ENCODE measurements around the gene PEDS1.

Gene PEDS1

DNA sequence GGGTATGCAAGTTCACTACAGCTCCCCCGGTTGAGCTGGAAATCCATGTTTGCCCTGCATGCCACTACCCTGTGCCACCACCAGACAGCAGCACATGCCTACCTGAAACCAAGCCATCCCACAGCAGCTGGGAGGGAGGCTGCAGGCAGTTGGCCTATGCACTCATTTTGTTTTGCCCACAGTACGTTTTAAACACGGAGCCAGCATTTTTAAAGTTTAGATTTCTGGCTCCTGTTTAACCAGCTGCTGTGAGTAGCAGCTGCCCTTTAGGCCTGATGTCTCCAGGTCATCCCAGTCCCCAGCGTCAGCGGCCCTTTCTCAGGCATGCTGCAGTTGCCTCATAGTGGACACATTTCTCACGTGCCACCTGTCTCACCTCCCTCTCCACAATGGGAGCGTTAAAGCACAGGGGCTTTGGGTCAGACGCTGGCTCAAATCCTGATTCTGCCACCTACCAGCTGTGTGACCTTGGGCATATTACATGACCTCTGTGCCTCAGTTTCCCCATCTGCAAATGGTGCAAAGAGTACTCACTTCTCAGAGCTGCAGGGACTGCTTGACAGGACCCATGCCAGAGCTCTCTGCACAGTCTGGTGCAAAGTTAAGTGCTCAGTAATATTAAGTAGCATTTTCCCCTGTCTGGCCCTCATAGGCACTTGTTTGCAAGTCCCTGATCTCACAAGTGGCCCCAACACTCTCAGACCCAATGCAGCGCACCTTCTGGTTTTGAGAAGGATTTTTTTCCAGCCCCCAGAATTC, 32.4 kb downstream of the PEDS1 start:
- Histone ChIP-seq H3K9ac (ENCODE audit: low read length) (no peak overlapping the region), H3K36me3 (ENCODE audit: control insufficient read depth, insufficient read depth, low read length) (peaks cover 33% of the 10 kb centered on the region), H3K27ac (ENCODE audit: low read depth, low read length) (no peak overlapping the region), H3K4me1 (ENCODE audit: control insufficient read depth, insufficient read depth, low read length) (peaks cover 7% of the 10 kb centered on the region; the same call in 1 of the 2 replicates), H3K27me3 (ENCODE audit: control insufficient read depth, insufficient read depth, low read length) (no peaks in the 10 kb centered on the region), H3K4me3 (ENCODE audit: low read depth, low read length) (no peak overlapping the region), H3K9me3 (ENCODE audit: control insufficient read depth, insufficient read depth, low read depth, low read length) (no peaks in the 10 kb centered on the region; the same call in 1 of the 2 replicates)

DNA sequence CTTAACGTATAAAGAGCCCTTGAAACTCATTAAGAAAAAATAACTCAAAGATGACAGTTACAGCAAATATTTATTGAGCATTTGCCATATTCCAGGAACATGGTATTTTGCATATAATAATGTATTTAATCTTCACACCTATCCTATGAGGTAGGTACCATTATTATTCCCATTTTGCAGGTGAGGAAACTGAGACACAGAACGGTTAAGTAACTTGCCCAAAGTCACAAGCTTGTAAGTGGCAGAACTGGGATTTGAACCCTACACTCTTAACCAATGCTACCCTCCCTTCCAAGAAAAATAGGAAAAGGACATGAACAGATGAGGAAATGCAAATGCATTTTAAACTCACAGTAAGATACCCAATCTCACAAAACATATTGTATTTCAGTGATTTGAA, 35.3 kb downstream of the PEDS1 start:
- Histone ChIP-seq H3K4me3 (ENCODE audit: low read depth, low read length) (no peak overlapping the region), H3K9me3 (ENCODE audit: control insufficient read depth, insufficient read depth, low read depth, low read length) (no peaks in the 10 kb centered on the region; the same call in 1 of the 2 replicates), H3K27me3 (ENCODE audit: control insufficient read depth, insufficient read depth, low read length) (no peaks in the 10 kb centered on the region), H3K4me1 (ENCODE audit: control insufficient read depth, insufficient read depth, low read length) (peaks cover 13% of the 10 kb centered on the region; the same call in 1 of the 2 replicates), H3K27ac (ENCODE audit: low read depth, low read length) (no peak overlapping the region), H3K36me3 (ENCODE audit: control insufficient read depth, insufficient read depth, low read length) (peaks cover 6% of the 10 kb centered on the region; the same call in 1 of the 2 replicates), H3K9ac (ENCODE audit: low read length) (no peak overlapping the region)

DNA sequence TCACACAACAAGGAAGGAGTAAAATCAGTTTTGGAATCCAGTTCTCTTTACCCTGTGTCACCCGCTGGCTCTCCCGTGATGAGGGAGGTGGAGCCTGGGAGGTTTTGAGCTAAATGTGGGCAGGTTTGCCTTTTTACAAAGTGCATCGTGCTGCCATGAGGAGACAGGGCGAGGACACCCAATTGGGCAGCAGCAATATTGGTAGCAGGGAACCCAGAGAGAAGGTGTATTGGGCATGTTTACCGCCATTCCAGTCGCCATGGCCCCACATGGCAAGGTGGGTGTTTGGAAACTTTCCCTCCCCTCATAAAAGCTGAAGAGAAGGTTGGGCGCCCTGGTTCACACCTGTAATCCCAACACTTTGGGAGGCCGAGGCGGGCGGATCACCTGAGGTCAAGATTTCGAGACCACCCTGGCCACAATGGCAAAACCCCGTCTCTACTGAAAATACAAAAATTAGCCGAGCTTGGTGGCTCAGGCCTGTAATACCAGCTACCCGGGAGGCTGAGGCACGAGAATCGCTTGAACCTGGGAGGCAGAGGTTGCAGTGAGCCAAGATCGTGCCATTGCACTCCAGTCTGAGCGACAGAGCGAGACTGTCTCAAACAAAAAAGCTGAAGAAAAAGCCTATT, 37.0 kb downstream of the PEDS1 start:
- peaks cover 18% of the 10 kb centered on the region for H3K4me1 ChIP-seq (ENCODE audit: control insufficient read depth, insufficient read depth, low read length)

DNA sequence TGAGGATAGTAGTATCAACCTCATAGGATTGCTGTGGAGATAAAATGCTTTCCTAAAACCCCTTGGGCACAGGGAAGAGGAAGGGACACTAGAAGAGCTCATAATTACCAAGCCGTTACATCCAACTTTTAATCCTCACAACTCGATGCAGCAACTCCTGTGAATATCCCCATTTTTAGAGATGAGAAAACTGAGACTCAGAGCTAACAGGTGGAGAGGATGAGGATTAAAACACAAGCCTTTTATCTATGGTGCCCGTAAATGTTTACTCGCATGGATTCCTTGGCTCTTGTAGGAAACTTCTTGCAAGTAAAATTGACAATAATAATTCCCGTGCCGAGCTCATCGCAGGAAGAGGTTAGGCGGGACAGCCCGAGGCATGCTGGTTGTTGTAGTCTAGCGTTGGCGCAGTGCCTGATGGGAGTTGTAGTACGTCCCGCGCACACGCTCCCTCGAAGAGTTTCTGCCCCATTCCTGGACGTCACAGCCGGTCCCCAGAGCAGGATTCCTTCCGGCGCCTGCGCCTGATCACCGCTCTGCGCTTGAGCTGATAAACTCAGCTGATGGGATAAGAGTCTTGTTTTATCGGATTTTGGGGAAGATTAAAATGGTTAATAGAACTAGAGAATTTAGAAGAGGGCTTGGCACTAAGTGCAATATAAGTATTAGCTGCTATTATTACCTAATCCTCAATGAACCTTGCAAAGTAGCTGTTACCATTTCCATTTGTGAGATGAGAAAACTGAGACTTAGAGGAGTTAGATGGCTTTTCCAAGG, 37.7 kb downstream of the PEDS1 start:
- Histone ChIP-seq H3K9me3 (ENCODE audit: control insufficient read depth, insufficient read depth, low read depth, low read length) (no peaks in the 10 kb centered on the region), H3K9ac (ENCODE audit: low read length) (peak overlapping the region; percentile 68), H3K27me3 (ENCODE audit: control insufficient read depth, insufficient read depth, low read length) (no peaks in the 10 kb centered on the region), H3K4me3 (ENCODE audit: low read depth, low read length) (peak overlapping the region; percentile 77), H3K27ac (ENCODE audit: low read depth, low read length) (no peak overlapping the region; the same call in 1 of the 2 replicates), H3K4me1 (ENCODE audit: control insufficient read depth, insufficient read depth, low read length) (peaks cover 19% of the 10 kb centered on the region), H3K36me3 (ENCODE audit: control insufficient read depth, insufficient read depth, low read length) (no peaks in the 10 kb centered on the region)

More for the DNA sequence above, 37.0 kb downstream of the PEDS1 start:
- H3K27ac ChIP-seq (ENCODE audit: low read depth, low read length): no peak overlapping the region; the same call in 1 of the 2 replicates
- H3K27me3 ChIP-seq (ENCODE audit: control insufficient read depth, insufficient read depth, low read length): no peaks in the 10 kb centered on the region
- no peaks in the 10 kb centered on the region for H3K36me3 ChIP-seq (ENCODE audit: control insufficient read depth, insufficient read depth, low read length)
- peak overlapping the region; percentile 77 for H3K4me3 ChIP-seq (ENCODE audit: low read depth, low read length)
- peak overlapping the region; percentile 8 for H3K9ac ChIP-seq (ENCODE audit: low read length)
- H3K9me3 ChIP-seq (ENCODE audit: control insufficient read depth, insufficient read depth, low read depth, low read length): no peaks in the 10 kb centered on the region

DNA sequence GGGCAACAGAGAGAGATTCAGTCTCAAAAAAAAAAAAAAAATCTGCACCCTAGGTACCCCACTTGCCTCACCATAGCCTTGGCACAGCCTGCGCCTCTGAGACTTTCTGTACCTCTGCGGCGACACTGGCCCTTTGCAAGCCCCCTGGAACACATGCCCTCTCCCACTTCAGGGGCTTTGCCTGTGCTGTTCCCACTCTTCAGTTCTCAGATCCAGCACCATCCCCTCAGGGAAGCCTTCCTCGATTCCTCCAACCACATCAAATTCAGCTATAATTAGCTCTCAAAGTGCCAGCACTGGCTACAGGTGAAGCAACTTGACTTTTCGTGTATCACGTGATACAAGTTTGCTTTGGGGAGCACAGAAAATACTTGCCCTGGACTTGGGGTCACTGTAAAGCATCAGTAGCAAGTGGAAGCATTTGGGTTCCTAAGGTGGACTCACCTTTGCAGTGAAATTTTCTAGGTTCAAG, 38.4 kb downstream of the PEDS1 start:
- peaks cover 25% of the 10 kb centered on the region for H3K4me1 ChIP-seq (ENCODE audit: control insufficient read depth, insufficient read depth, low read length)
- peak overlapping the region; percentile 77 for H3K4me3 ChIP-seq (ENCODE audit: low read depth, low read length)
- H3K9me3 ChIP-seq (ENCODE audit: control insufficient read depth, insufficient read depth, low read depth, low read length): no peaks in the 10 kb centered on the region
- H3K27ac ChIP-seq (ENCODE audit: low read depth, low read length): no peak overlapping the region
- peak overlapping the region; percentile 68 for H3K9ac ChIP-seq (ENCODE audit: low read length)
- no peaks in the 10 kb centered on the region for H3K27me3 ChIP-seq (ENCODE audit: control insufficient read depth, insufficient read depth, low read length)
- no peaks in the 10 kb centered on the region; the same call in 1 of the 2 replicates for H3K36me3 ChIP-seq (ENCODE audit: control insufficient read depth, insufficient read depth, low read length)

DNA sequence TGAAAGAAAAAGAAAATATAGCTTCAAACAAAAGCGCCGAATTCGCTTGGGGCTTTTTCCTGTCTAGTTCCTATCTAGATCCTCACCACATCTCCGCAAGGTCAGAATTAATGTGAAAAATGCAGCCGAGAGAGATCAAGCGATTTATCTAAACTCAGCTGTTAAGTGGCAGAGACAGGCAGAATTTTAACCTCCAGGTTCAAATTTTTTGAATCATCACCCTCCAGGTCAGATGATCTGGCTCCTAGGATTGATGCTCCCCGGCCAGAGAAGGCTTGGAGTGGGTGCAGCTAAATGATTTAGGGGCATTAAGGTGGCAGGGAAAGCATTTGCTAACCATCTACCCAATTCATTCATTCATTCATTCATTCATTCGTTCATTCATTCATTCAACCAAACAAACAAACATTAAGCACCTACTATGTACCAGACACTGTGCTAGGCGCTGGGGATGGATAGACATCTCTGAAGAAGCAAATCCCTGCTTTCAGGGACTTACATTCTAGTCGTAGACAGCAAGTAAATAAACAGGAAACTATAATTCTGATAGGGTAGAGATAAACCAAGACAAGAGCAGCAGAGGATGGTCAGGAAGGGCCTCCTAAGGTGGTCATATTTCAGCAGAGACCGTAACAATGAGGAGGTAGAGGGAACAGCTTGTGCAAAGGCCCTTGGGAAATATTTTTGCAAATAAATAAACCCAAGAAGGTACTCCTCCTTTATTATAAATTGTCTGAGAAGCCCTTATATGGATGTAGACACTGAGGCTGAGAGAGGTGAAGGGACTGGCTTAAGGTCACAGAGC, 39.9 kb downstream of the PEDS1 start:
- H3K27me3 ChIP-seq (ENCODE audit: control insufficient read depth, insufficient read depth, low read length): no peaks in the 10 kb centered on the region
- peaks cover 27% of the 10 kb centered on the region for H3K4me1 ChIP-seq (ENCODE audit: control insufficient read depth, insufficient read depth, low read length)
- peak overlapping the region; percentile 92 for H3K9ac ChIP-seq (ENCODE audit: low read length)
- no peaks in the 10 kb centered on the region for H3K9me3 ChIP-seq (ENCODE audit: control insufficient read depth, insufficient read depth, low read depth, low read length)
- peak overlapping the region; percentile 95 for H3K4me3 ChIP-seq (ENCODE audit: low read depth, low read length)
- H3K36me3 ChIP-seq (ENCODE audit: control insufficient read depth, insufficient read depth, low read length): peaks cover 2% of the 10 kb centered on the region; the same call in 1 of the 2 replicates
- peak overlapping the region; percentile 97 for H3K27ac ChIP-seq (ENCODE audit: low read depth, low read length)

DNA sequence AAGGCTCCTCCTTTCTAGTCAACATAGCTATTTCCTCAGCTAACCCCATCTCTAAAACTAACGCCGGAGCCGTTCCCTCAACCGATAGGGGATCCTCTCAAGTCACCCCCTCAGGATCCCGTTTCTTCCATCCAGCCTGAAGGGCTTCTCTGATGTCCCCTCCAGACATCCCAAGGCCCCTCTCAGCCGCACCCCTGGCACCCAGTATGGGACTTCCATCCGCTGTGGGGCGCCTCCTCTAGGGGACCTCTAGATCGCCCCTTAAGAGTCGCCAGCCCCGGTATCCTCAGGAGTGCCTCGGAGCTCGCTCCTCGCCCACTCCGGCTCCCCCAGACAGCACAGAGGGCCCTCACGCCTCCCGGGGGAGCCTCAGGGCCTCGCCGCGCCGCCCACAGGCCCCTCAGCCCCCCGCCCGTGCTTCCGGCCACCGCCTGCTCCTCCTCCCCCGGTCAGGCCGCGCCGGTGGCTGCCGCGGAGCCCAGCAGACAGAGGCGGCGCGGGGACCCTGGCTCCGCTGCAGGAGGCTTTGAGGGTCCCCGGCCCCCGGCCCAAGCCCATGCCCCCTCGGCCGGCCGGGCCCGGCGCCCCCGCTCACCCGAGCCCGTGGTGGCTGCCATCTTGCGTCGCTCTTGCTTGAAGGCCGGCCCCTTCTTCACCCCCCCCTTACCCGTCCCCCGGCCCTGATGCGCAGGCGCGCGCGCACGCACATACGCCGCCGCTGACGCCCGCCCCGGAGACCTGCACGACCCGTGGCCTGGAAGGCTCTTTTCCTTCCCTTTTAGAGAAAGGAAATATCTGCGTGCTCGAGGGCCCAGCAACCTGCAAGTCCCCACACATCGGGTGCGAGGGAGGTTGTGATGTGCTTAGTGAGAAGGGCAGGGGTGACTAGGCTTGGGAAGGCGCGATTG, 40.8 kb downstream of the PEDS1 start, which contains the start of gene UBE2V1:
TSS of gene UBE2V1 (minus strand) at position 639 of the 908 bp plus-strand sequence. CDS start at position 617, 22 bp downstream.
- Histone ChIP-seq H3K27me3 (ENCODE audit: control insufficient read depth, insufficient read depth, low read length) (no peaks in the 10 kb centered on the region), H3K27ac (ENCODE audit: low read depth, low read length) (peak within 1 kb of the TSS; percentile 97), H3K36me3 (ENCODE audit: control insufficient read depth, insufficient read depth, low read length) (peaks cover 11% of the 10 kb centered on the region), H3K4me1 (ENCODE audit: control insufficient read depth, insufficient read depth, low read length) (peaks cover 35% of the 10 kb centered on the region), H3K9ac (ENCODE audit: low read length) (peak within 1 kb of the TSS; percentile 92), H3K9me3 (ENCODE audit: control insufficient read depth, insufficient read depth, low read depth, low read length) (no peaks in the 10 kb centered on the region), H3K4me3 (ENCODE audit: low read depth, low read length) (peak within 1 kb of the TSS; percentile 95)

DNA sequence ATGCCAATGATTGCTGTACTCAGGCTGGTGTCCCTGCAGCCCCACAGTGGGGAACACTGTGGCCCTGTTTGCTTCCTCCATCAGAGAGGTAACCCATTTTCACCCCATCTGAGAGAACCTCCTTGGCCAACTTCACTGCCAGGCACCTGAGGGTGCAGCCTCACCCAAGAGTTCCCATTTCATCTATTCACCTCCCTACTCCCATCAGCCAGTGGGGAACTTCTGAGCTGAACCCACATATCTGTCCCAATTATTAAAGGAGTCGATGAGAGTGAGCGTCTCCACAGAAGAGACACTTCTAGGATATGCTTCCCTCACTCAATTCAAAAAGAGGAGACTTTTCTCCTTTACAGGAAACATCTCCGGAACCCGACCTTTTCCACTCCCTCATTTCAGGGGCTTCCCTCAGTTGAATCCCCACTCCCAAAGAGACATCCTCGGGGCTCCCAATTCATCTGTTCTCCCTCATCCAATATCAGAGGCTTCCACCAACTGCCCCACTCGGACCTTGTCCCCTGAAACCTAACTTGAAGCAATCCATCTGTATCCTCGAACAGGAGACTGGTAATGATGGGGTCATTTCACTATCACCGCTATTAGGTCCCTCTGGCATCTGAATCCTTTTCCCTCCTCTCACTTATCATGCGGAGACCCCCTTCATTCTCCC, 41.6 kb downstream of the PEDS1 start:
- peak overlapping the region; percentile 97; the same call in 1 of the 2 replicates for H3K27ac ChIP-seq (ENCODE audit: low read depth, low read length)
- no peaks in the 10 kb centered on the region for H3K27me3 ChIP-seq (ENCODE audit: control insufficient read depth, insufficient read depth, low read length)
- peaks cover 39% of the 10 kb centered on the region for H3K4me1 ChIP-seq (ENCODE audit: control insufficient read depth, insufficient read depth, low read length)

DNA sequence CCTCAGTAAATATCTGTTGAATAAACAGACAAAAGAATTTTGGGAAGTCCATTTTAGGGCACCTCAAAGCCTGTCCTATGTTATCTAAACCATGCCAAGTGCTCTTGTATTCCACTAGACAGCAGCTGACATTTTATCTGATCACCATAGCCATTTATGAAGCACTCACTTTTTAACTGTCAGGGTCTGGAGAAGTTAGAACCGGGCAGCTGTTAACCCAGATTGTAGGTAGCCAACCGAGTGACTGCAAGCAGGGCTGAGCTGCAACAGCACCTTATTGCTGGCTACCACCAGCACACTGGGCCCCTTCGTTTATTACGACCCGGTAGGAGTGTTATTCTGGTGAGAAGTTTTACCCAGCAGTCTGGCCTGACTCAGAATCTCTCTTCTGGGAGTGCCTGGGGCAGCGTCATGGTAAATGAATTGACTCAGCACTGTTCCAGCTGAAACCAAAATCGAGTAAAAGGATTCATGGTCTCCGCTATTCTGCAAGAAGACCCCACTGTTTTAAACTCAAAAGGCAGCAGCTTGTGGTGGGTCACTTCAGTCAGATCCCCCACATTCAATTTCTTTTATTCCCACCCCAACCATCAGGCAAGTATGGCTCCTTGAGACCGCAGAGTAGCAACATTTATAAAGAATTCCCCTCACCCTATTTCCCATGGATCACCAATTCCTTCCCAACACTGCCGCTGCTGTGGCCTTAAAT, 42.2 kb downstream of the PEDS1 start:
- no peaks in the 10 kb centered on the region for H3K27me3 ChIP-seq (ENCODE audit: control insufficient read depth, insufficient read depth, low read length)
- H3K27ac ChIP-seq (ENCODE audit: low read depth, low read length): peak overlapping the region; percentile 97; the same call in 1 of the 2 replicates
- H3K4me3 ChIP-seq (ENCODE audit: low read depth, low read length): peak overlapping the region; percentile 95
- no peaks in the 10 kb centered on the region for H3K9me3 ChIP-seq (ENCODE audit: control insufficient read depth, insufficient read depth, low read depth, low read length)
- peaks cover 12% of the 10 kb centered on the region for H3K36me3 ChIP-seq (ENCODE audit: control insufficient read depth, insufficient read depth, low read length)
- H3K9ac ChIP-seq (ENCODE audit: low read length): peak overlapping the region; percentile 92
- H3K4me1 ChIP-seq (ENCODE audit: control insufficient read depth, insufficient read depth, low read length): peaks cover 40% of the 10 kb centered on the region

More for the DNA sequence above, 41.6 kb downstream of the PEDS1 start:
- H3K9ac ChIP-seq (ENCODE audit: low read length): peak overlapping the region; percentile 92
- H3K9me3 ChIP-seq (ENCODE audit: control insufficient read depth, insufficient read depth, low read depth, low read length): no peaks in the 10 kb centered on the region
- peak overlapping the region; percentile 95 for H3K4me3 ChIP-seq (ENCODE audit: low read depth, low read length)
- H3K36me3 ChIP-seq (ENCODE audit: control insufficient read depth, insufficient read depth, low read length): peaks cover 12% of the 10 kb centered on the region

Measured in HUES6 (cell line).